HCT116 (cell line): ENCODE results near the gene ORAI2. TPM values are rescaled to one million over a fixed set of nuclear protein-coding genes. Genes with fewer than 3 reads are reported as not detected.

Experiments
- ATAC-seq: fragments of 200-7000 bp; cut with Tn5 transposase; 2 replicates; pipeline ENCODE4 v1.9.1; 2020; ENCODE audit warnings: mild to moderate bottlenecking, moderate library complexity
- BruUV-seq: library from RNA; stranded (reverse); fragments of 400-500 nt; replicated peaks from 2 replicates; lab custom pipeline; 2021; lab: Mats Ljungman, UMichigan
- CTCF ChIA-PET: fragments of 300-600 bp; sonication (Branson Sonifier 250); formaldehyde crosslinking; loops from one replicate; lab custom pipeline; 2021; ENCODE audit warnings: antibody characterized with exemption; lab: Charles Lee
- POLR2A ChIA-PET: fragments of 300-600, 350-600 bp; sonication (Branson Sonifier 250); formaldehyde crosslinking; loops from one replicate; lab custom pipeline; 2021; ENCODE audit warnings: antibody characterized with exemption; lab: Charles Lee
- RAD21 ChIA-PET, 2 experiments: fragments of 300-600 bp; sonication (Branson Sonifier 250); formaldehyde crosslinking; loops; one replicate each; lab custom pipeline; 2023; ENCODE audit warnings: low total read pairs in 2 of 2; ENCODE audit not compliant: uncharacterized antibody in 2 of 2, unreplicated experiment in 2 of 2, low non-redundant PET in 1 of 2; lab: Charles Lee
- DNase-seq: peaks from one replicate; pipeline ENCODE4 v3.0.0-alpha.2; 2010; ENCODE audit warnings: low read depth, low spot score
- H2AFZ ChIP-seq: fragments of 200-600 bp; shearing (Covaris generic), sonication (generic); 2 replicates; pipeline ENCODE4 v1.6.1; 2017; ENCODE audit warnings: low read depth, mixed run types, mixed read lengths, antibody characterized with exemption, low read length; ENCODE audit not compliant: poor library complexity, severe bottlenecking
- H3K27ac ChIP-seq: 2 replicates; pipeline ENCODE4 v1.5.1; 2012; ENCODE audit warnings: low read depth, low read length
- H3K27me3 ChIP-seq: fragments of 200-600 bp; sonication (generic); 2 replicates; pipeline ENCODE4 v1.6.1; 2016; ENCODE audit warnings: mixed run types, low read length, mixed read lengths; ENCODE audit not compliant: insufficient read depth
- H3K36me3 ChIP-seq, 2 experiments: fragments of 200-500 bp in 1 of 2; fragments of 200-600 bp in 1 of 2; sonication (Bioruptor generic) in 1 of 2; sonication (generic) in 1 of 2; 2 replicates each; pipeline versions ENCODE4 v1.5.1 to v1.6.1; 2014 to 2016; ENCODE audit warnings: low read length in 2 of 2, inconsistent platforms in 1 of 2, mixed read lengths in 1 of 2, mixed run types in 1 of 2; ENCODE audit not compliant: insufficient read depth in 2 of 2, control insufficient read depth in 1 of 2
- H3K4me1 ChIP-seq, 2 experiments: fragments of 200-600 bp in 1 of 2; sonication (generic) in 1 of 2; 2 replicates each; pipeline versions ENCODE4 v1.5.1 to v1.6.1; 2012 to 2017; ENCODE audit warnings: low read length in 2 of 2, inconsistent platforms in 1 of 2, mild to moderate bottlenecking in 1 of 2, mixed read lengths in 1 of 2, mixed run types in 1 of 2, moderate library complexity in 1 of 2; ENCODE audit not compliant: insufficient read depth in 2 of 2, control insufficient read depth in 1 of 2
- H3K4me2 ChIP-seq: fragments of 200-600 bp; sonication (generic); 2 replicates; pipeline ENCODE4 v1.6.1; 2017; ENCODE audit warnings: mixed run types, low read length, mixed read lengths
- H3K4me3 ChIP-seq, 2 experiments: fragments of 200-600 bp in 1 of 2; sonication (generic) in 1 of 2; replicated peaks in 1 of 2; 2 replicates each; pipeline ENCODE4 v1.5.1; 2011 to 2016; ENCODE audit warnings: low read length in 2 of 2, control low read depth in 1 of 2, low read depth in 1 of 2, mild to moderate bottlenecking in 1 of 2, mixed read lengths in 1 of 2, mixed run types in 1 of 2
- H3K79me2 ChIP-seq: fragments of 200-600 bp; sonication (generic); 2 replicates; pipeline ENCODE4 v1.6.1; 2017; ENCODE audit warnings: mild to moderate bottlenecking, mixed run types, low read length, moderate library complexity, mixed read lengths; ENCODE audit not compliant: insufficient read depth
- H3K9ac ChIP-seq: fragments of 200-600 bp; sonication (generic); 2 replicates; pipeline ENCODE4 v1.6.1; 2016; ENCODE audit warnings: low read length, mixed read lengths
- H3K9me2 ChIP-seq: fragments of 200-600 bp; sonication (generic), shearing (Covaris generic); 2 replicates; pipeline ENCODE4 v1.6.1; 2017; ENCODE audit warnings: mixed run types, mild to moderate bottlenecking, moderate library complexity; ENCODE audit not compliant: insufficient read depth
- H3K9me3 ChIP-seq, 2 experiments: fragments of 200-500 bp in 1 of 2; fragments of 200-600 bp in 1 of 2; sonication (Bioruptor generic) in 1 of 2; sonication (generic) in 1 of 2; 2 replicates each; pipeline ENCODE4 v1.6.1; 2014 to 2017; ENCODE audit warnings: low read length in 2 of 2, mixed read lengths in 2 of 2, inconsistent platforms in 1 of 2, low read depth in 1 of 2, mild to moderate bottlenecking in 1 of 2, mixed run types in 1 of 2, moderate library complexity in 1 of 2; ENCODE audit not compliant: control insufficient read depth in 1 of 2, insufficient read depth in 1 of 2
- H4K20me1 ChIP-seq: fragments of 200-600 bp; sonication (generic), shearing (Covaris generic); 2 replicates; pipeline ENCODE4 v1.6.1; 2017; ENCODE audit warnings: mixed run types, mild to moderate bottlenecking, moderate library complexity; ENCODE audit not compliant: insufficient read depth
- CBX3 ChIP-seq: IDR thresholded peaks from 2 replicates; pipeline ENCODE4 v1.6.1; 2012; ENCODE audit warnings: low read depth
- CTCF ChIP-seq, 3 experiments: fragments of 200-600 bp in 1 of 3; sonication (generic) in 1 of 3; IDR thresholded peaks in 2 of 3; conservative IDR thresholded peaks in 1 of 3; 2 replicates each; pipeline ENCODE4 v1.5.1; 2012 to 2017; ENCODE audit warnings: low read depth in 2 of 3, low read length in 2 of 3, antibody characterized with exemption in 1 of 3, borderline replicate concordance in 1 of 3, control low read depth in 1 of 3, mild to moderate bottlenecking in 1 of 3, mixed read lengths in 1 of 3, mixed run types in 1 of 3, moderate library complexity in 1 of 3; ENCODE audit not compliant: insufficient read depth in 1 of 3
- ELF1 ChIP-seq: IDR thresholded peaks from 2 replicates; pipeline ENCODE4 v1.6.1; 2012; ENCODE audit warnings: low read depth, borderline replicate concordance
- EZH2phosphoT487 ChIP-seq: fragments of 200-600 bp; IDR thresholded peaks from 2 replicates; pipeline ENCODE4 v1.6.1; 2018; ENCODE audit warnings: antibody characterized with exemption, borderline replicate concordance
- FOSL1 ChIP-seq: IDR thresholded peaks from 2 replicates; pipeline ENCODE4 v1.6.1; 2012; ENCODE audit warnings: low read depth
- JUND ChIP-seq: IDR thresholded peaks from 2 replicates; pipeline ENCODE4 v1.6.1; 2012
- MAX ChIP-seq: IDR thresholded peaks from 2 replicates; pipeline ENCODE4 v1.6.1; 2012
- POLR2A ChIP-seq: IDR thresholded peaks from 2 replicates; pipeline ENCODE4 v1.7.0; 2011; ENCODE audit warnings: borderline replicate concordance; ENCODE audit not compliant: insufficient read depth, insufficient read length; ENCODE audit errors: extremely low read depth
- POLR2AphosphoS5 ChIP-seq: IDR thresholded peaks from 2 replicates; pipeline ENCODE4 v1.6.1; 2011; ENCODE audit warnings: mild to moderate bottlenecking, low read depth, low read length, moderate library complexity
- RAD21 ChIP-seq: IDR thresholded peaks from 2 replicates; pipeline ENCODE4 v1.6.1; 2012; ENCODE audit warnings: low read depth, mild to moderate bottlenecking
- SIN3A ChIP-seq: IDR thresholded peaks from 2 replicates; pipeline ENCODE4 v1.6.1; 2012; ENCODE audit warnings: low read depth
- SP1 ChIP-seq: IDR thresholded peaks from 2 replicates; pipeline ENCODE4 v1.6.1; 2012; ENCODE audit warnings: low read depth
- SRF ChIP-seq: IDR thresholded peaks from 2 replicates; pipeline ENCODE4 v1.6.1; 2012; ENCODE audit warnings: low read depth
- TCF7L2 ChIP-seq: IDR thresholded peaks from 2 replicates; pipeline ENCODE4 v1.7.0; 2011; ENCODE audit warnings: borderline replicate concordance, inconsistent platforms; ENCODE audit not compliant: insufficient read depth, insufficient read length; ENCODE audit errors: extremely low read depth
- YY1 ChIP-seq: IDR thresholded peaks from 2 replicates; pipeline ENCODE4 v1.6.1; 2011; ENCODE audit warnings: low read length, low read depth, moderate library complexity, mild to moderate bottlenecking; ENCODE audit not compliant: insufficient replicate concordance; ENCODE audit errors: extremely low read depth
- ZBTB33 ChIP-seq: IDR thresholded peaks from 2 replicates; pipeline ENCODE4 v1.6.1; 2011; ENCODE audit warnings: mild to moderate bottlenecking, low read length, moderate library complexity; ENCODE audit not compliant: insufficient replicate concordance; ENCODE audit errors: extremely low read depth
- ZFX ChIP-seq: fragments of 450-650 bp; IDR thresholded peaks from 2 replicates; pipeline ENCODE4 v1.6.1; 2017
- ZNF274 ChIP-seq: fragments of 200-500 bp; sonication (Bioruptor generic); IDR thresholded peaks from 2 replicates; pipeline ENCODE4 v1.6.1; 2014; ENCODE audit warnings: mild to moderate bottlenecking, low read depth, low read length, inconsistent platforms
- intact Hi-C: fragments of 100-400 bp; cut with micrococcal nuclease; formaldehyde crosslinking; loops from 2 replicates; pipeline ENCODE4 v1.10.0; 2022
- total RNA-seq: library from RNA; stranded (reverse); gene quantifications from one replicate; pipeline ENCODE4 v1.2.1, GENCODE V29; 2021; ENCODE audit not compliant: unreplicated experiment

Gene ORAI2
- total RNA-seq, 1 experiment from 2014 or later, result 13.2 TPM

GRCh38 chr7:102464577-102465280 lies 31.4 kb downstream of the ORAI2 start, which contains the start of the genes ALKBH4 and LRWD1 (continued):
- peak; percentile 19 for TF ChIP-seq ZBTB33

- H3K27me3 ChIP-seq, result no peaks in the 10 kb centered on the region
- H3K4me2 ChIP-seq, result peak overlapping the region; percentile 84
- no TSS peak for BruUV-seq
- RAD21 ChIA-PET, result no interaction called here
- DNase-seq, result no peak
- TF ChIP-seq POLR2AphosphoS5, result no peak
- no peak for TF ChIP-seq CBX3
- no peak for TF ChIP-seq ZBTB33
- no peak for TF ChIP-seq POLR2A
- TF ChIP-seq RAD21, result no peak
- no peak for TF ChIP-seq ZNF274
- no peak for TF ChIP-seq YY1
- no peak for TF ChIP-seq SIN3A
- TF ChIP-seq JUND, result no peak
- TF ChIP-seq CTCF (IDR thresholded peaks at IDR 0.05 in 2 of 3, conservative IDR thresholded peaks at IDR 0.05 in 1 of 3; ENCODE audit: borderline replicate concordance in 1 of 3, insufficient read depth in 1 of 3, low read depth in 2 of 3, low read length in 2 of 3), result no peak
- no peak for TF ChIP-seq MAX
- TF ChIP-seq ZFX, result no peak
- no peak for TF ChIP-seq EZH2phosphoT487
- no peak for TF ChIP-seq TCF7L2
- TF ChIP-seq SP1, result no peak
- TF ChIP-seq ELF1, result no peak
- no peak for TF ChIP-seq SRF
- no peak for TF ChIP-seq FOSL1
- TF ChIP-seq, all 23 proteins: peak for 0
- intact Hi-C loops, result no loop called here
- no peaks in the 10 kb centered on the region for H3K9me3 ChIP-seq
- POLR2A ChIA-PET, result interaction anchor here (0.6 to 1.1 kb wide), 2 partner anchors 10 to 34 kb away, joined by 3 read pairs; no protein-coding TSS in a partner anchor
- no peaks in the 10 kb centered on the region; a peak in 1 of 4 replicates for H3K36me3 ChIP-seq
- no peaks in the 10 kb centered on the region for H3K9me2 ChIP-seq
- peaks cover 5 to 17% of the 10 kb centered on the region in 2 experiments; a peak in 2 of 4 replicates for H3K4me1 ChIP-seq
- H3K79me2 ChIP-seq, result peaks cover 40% of the 10 kb centered on the region
- no peak overlapping the region for H2AFZ ChIP-seq
- peak overlapping the region; percentile 93 to 99 for H3K4me3 ChIP-seq
- H4K20me1 ChIP-seq, result no peaks in the 10 kb centered on the region
- H3K27ac ChIP-seq, result peak overlapping the region; percentile 22; the same call in 1 of the 2 replicates
- CTCF ChIA-PET, result no interaction called here
- no peak overlapping the region for H3K9ac ChIP-seq
- no peak for ATAC-seq
These were observed 32.7 kb downstream of the ORAI2 start for GRCh38 chr7:102466097-102466496.
